ENCODE results near the gene DRGX. TPM values are rescaled to one million over a fixed set of nuclear protein-coding genes. Genes with fewer than 3 reads are reported as not detected.

Gene DRGX
- polyA plus RNA-seq, 1 experiment: not detected

DNA sequence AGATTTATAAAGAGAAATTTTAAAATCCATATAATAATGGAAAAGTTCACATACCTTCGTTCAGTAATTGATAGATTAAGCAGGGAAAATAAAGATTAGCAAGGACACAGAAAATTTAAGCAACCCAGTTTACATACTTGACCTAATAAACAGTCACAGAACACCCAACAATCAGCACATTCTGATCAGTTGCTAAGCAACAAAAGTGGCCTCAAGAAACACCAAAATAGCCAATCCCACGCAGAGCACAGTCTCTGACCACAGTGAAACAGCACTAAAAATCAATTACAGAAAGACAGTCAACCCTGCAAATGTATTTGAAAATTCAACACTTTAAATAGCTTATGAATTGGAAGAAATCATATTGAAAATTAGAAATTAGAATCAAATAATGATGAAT lies 39.3 kb upstream of the DRGX start:
- ChIA-PET CTCF (interaction anchor here (1.1 to 1.9 kb wide), 2 partner anchors 28 to 77 kb away, joined by 4 to 7 read pairs; no protein-coding TSS in a partner anchor), POLR2A (no interaction called here)
- Histone ChIP-seq H3K27me3 (ENCODE audit: control insufficient read depth, insufficient read depth, low read length) (no peaks in the 10 kb centered on the region), H3K9me3 (ENCODE audit: control insufficient read depth, insufficient read depth, low read length) (peaks cover 4% of the 10 kb centered on the region; the same call in 1 of the 2 replicates), H3K27ac (ENCODE audit: low read depth, low read length) (no peak overlapping the region), H3K4me3 (ENCODE audit: low read depth, low read length) (no peak overlapping the region)
- TF ChIP-seq, protein P1, sequence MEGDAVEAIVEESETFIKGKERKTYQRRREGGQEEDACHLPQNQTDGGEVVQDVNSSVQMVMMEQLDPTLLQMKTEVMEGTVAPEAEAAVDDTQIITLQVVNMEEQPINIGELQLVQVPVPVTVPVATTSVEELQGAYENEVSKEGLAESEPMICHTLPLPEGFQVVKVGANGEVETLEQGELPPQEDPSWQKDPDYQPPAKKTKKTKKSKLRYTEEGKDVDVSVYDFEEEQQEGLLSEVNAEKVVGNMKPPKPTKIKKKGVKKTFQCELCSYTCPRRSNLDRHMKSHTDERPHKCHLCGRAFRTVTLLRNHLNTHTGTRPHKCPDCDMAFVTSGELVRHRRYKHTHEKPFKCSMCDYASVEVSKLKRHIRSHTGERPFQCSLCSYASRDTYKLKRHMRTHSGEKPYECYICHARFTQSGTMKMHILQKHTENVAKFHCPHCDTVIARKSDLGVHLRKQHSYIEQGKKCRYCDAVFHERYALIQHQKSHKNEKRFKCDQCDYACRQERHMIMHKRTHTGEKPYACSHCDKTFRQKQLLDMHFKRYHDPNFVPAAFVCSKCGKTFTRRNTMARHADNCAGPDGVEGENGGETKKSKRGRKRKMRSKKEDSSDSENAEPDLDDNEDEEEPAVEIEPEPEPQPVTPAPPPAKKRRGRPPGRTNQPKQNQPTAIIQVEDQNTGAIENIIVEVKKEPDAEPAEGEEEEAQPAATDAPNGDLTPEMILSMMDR (IDR thresholded peaks at IDR 0.05; ENCODE audit: low read depth, low read length): no peak
- no peak for DNase-seq (ENCODE audit: low read depth, low spot score)

DNA sequence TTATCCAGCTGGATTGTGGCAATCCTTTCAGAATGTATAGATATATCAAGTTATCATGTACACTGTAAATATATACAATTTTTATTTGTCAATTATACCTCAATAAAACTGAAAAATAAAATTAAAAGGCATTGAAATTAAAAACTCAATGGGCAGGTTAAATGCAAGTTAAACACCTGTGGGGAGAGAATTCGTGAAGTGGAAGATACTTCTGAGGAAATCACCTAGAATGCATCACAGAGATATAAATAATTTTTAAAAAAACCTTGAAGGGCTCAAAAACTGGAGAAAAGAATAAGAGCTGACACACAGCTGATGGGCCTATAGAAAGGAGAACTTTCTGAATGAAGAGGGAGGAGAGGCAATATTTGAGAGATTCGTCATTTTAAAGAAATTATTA lies 37.2 kb upstream of the DRGX start:
- Histone ChIP-seq H3K4me3 (ENCODE audit: low read depth, low read length) (no peak overlapping the region), H3K9me3 (ENCODE audit: control insufficient read depth, insufficient read depth, low read length) (peaks cover 4% of the 10 kb centered on the region; the same call in 1 of the 2 replicates), H3K27ac (ENCODE audit: low read depth, low read length) (no peak overlapping the region), H3K27me3 (ENCODE audit: control insufficient read depth, insufficient read depth, low read length) (no peaks in the 10 kb centered on the region)
- no peak for DNase-seq (ENCODE audit: low read depth, low spot score)
- TF ChIP-seq, protein P1 (IDR thresholded peaks at IDR 0.05; ENCODE audit: low read depth, low read length): no peak
- POLR2A ChIA-PET: no interaction called here
- CTCF ChIA-PET: interaction anchor here (2.8 kb wide), 1 partner anchor 26 kb away, joined by 13 read pairs; no protein-coding TSS in a partner anchor

DNA sequence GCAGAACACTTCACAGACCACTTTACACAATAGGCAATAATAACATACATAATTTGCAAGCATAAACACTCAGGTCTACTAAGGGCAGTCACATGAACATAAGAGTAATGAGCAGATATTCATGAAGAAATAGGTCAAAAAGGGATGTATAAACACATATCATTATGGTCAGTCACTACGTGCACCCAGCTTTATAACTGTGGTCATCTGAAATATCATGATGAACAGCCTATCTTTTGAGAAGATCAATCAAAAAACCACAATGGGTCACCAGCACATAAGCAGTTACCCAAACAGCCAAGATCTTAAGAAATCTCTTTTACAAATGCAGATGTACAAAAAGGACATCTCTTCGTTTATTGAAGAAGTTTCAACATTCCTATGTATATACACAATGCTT lies 35.5 kb upstream of the DRGX start:
- TF ChIP-seq, protein P1 (IDR thresholded peaks at IDR 0.05; ENCODE audit: low read depth, low read length): no peak
- CTCF ChIA-PET: no interaction called here
- Histone ChIP-seq H3K27me3 (ENCODE audit: control insufficient read depth, insufficient read depth, low read length) (no peaks in the 10 kb centered on the region), H3K4me3 (ENCODE audit: low read depth, low read length) (no peak overlapping the region), H3K9me3 (ENCODE audit: control insufficient read depth, insufficient read depth, low read length) (peaks cover 4% of the 10 kb centered on the region; the same call in 1 of the 2 replicates), H3K27ac (ENCODE audit: low read depth, low read length) (no peak overlapping the region)
- POLR2A ChIA-PET: no interaction called here
- no peak for DNase-seq (ENCODE audit: low read depth, low spot score)

DNA sequence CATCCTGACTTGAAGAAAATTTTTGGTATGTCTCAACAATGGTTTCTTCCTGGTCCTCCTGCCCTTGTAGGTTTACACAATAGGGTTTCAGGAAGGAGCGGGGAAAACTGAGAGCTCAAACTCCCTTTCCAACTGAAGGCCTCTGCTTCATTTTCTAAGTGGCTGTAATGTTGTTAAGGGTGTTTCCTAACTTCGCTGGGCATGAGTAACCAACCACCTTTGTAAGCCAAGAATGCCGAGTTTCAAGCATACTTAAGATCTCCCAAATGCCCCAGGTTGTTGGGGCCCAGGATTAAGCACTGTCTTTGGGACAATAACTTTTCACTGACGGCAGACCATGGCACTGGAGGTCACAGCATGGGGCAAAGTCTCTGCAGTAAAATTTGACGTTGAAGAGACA lies 33.6 kb upstream of the DRGX start:
- TF ChIP-seq, protein P1 (IDR thresholded peaks at IDR 0.05; ENCODE audit: low read depth, low read length): no peak
- no peak for DNase-seq (ENCODE audit: low read depth, low spot score)
- no peaks in the 10 kb centered on the region for H3K27me3 ChIP-seq (ENCODE audit: control insufficient read depth, insufficient read depth, low read length)
- no peak overlapping the region for H3K27ac ChIP-seq (ENCODE audit: low read depth, low read length)
- H3K9me3 ChIP-seq (ENCODE audit: control insufficient read depth, insufficient read depth, low read length): peaks cover 18% of the 10 kb centered on the region
- ChIA-PET CTCF (no interaction called here), POLR2A (no interaction called here)
- H3K4me3 ChIP-seq (ENCODE audit: low read depth, low read length): no peak overlapping the region

DNA sequence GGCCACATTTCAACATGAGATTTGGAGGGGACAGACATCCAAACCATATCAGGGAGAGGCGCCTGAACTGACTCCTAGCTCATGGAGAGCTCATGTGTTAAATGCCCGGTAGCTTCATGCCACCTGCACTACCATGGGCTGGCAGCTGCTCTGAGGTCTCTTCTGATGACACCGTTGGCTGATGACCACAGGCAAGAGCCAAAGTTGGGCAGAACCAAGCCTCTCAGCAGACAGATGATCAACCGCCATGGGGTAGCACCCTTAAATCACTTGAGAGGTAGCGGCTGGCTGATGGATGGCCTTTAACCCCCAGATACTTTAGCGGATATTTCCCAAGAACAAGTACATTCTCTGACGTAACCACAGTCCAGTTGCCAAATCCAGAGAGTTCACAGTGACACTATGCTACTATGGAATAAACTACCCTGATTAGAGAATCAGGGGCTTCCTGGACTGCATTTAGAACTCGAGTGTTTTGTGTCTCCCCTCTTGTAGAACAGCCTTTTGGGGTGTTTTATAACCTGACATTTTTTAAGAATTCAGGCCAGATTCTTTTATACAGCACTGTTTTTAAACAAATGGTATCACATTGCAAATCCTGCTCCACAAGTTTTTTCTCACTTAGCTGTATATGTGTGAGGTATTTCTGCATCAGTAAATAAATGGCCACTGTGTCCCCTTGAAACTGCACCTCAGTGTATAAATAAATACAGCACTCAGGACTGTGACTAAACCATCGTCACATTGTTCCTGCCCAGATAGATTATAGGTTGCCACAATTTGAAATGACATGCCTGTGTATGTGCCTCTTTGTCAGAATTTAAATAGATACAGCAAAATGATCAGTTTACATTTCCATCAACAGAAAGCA lies 30.8 kb upstream of the DRGX start:
- H3K9me3 ChIP-seq (ENCODE audit: control insufficient read depth, insufficient read depth, low read length): peaks cover 14% of the 10 kb centered on the region
- no peak for DNase-seq (ENCODE audit: low read depth, low spot score)
- ChIA-PET POLR2A (no interaction called here), CTCF (interaction anchor here (1.7 kb wide), 1 partner anchor 19 kb away, joined by 6 read pairs; no protein-coding TSS in a partner anchor)
- no peaks in the 10 kb centered on the region for H3K27me3 ChIP-seq (ENCODE audit: control insufficient read depth, insufficient read depth, low read length)
- TF ChIP-seq, protein P1 (IDR thresholded peaks at IDR 0.05; ENCODE audit: low read depth, low read length): no peak
- no peak overlapping the region for H3K4me3 ChIP-seq (ENCODE audit: low read depth, low read length)
- H3K27ac ChIP-seq (ENCODE audit: low read depth, low read length): no peak overlapping the region

Data from AG04450 (cell line).